GM23248 (cell line): ENCODE data around the gene ZNF407. TPM values are rescaled to one million over a fixed set of nuclear protein-coding genes. Genes with fewer than 3 reads are reported as not detected.
A peak's percentile ranks its signal among the peaks of the same experiment; 100 is the strongest.

Experiments
- DNase-seq: peaks from one replicate; pipeline ENCODE4 v3.0.0-alpha.2; 2015
- H2AFZ ChIP-seq: fragments of 200-600 bp; sonication (generic); 2 replicates; pipeline ENCODE4 v1.6.1; 2016; ENCODE audit warnings: antibody characterized with exemption
- H3F3A ChIP-seq: fragments of 200-600 bp; sonication (generic); 2 replicates; pipeline ENCODE4 v1.6.1; 2016; ENCODE audit warnings: mild to moderate bottlenecking, antibody characterized with exemption, mixed run types; ENCODE audit not compliant: insufficient read depth
- H3K27ac ChIP-seq: fragments of 200-600 bp; sonication (generic); 2 replicates; pipeline ENCODE4 v1.5.1; 2016; ENCODE audit warnings: mild to moderate bottlenecking
- H3K27me3 ChIP-seq: fragments of 200-600 bp; sonication (generic); replicated peaks from 2 replicates; pipeline ENCODE4 v1.6.1; 2016; ENCODE audit warnings: mild to moderate bottlenecking; ENCODE audit not compliant: insufficient read depth
- H3K36me3 ChIP-seq: fragments of 200-600 bp; sonication (generic); 2 replicates; pipeline ENCODE4 v1.6.1; 2016; ENCODE audit warnings: low read depth, mild to moderate bottlenecking
- H3K4me1 ChIP-seq: fragments of 200-600 bp; sonication (generic); 2 replicates; pipeline ENCODE4 v1.6.1; 2016; ENCODE audit warnings: mild to moderate bottlenecking; ENCODE audit not compliant: insufficient read depth
- H3K4me2 ChIP-seq: fragments of 200-600 bp; sonication (generic); one replicate; pipeline ENCODE4 v1.6.1; 2016; ENCODE audit warnings: mild to moderate bottlenecking; ENCODE audit not compliant: unreplicated experiment
- H3K4me3 ChIP-seq: fragments of 200-600 bp; sonication (generic); 2 replicates; pipeline ENCODE4 v1.5.1; 2016; ENCODE audit warnings: mild to moderate bottlenecking
- H3K79me2 ChIP-seq: fragments of 200-600 bp; sonication (generic); 2 replicates; pipeline ENCODE4 v1.6.1; 2016; ENCODE audit warnings: mild to moderate bottlenecking; ENCODE audit not compliant: insufficient read depth
- H3K9ac ChIP-seq: fragments of 200-600 bp; sonication (generic); 2 replicates; pipeline ENCODE4 v1.6.1; 2016; ENCODE audit warnings: mild to moderate bottlenecking
- H3K9me2 ChIP-seq: fragments of 200-600 bp; sonication (generic); 2 replicates; pipeline ENCODE4 v1.6.1; 2016; ENCODE audit warnings: mixed run types, mild to moderate bottlenecking, moderate library complexity; ENCODE audit not compliant: insufficient read depth
- H3K9me3 ChIP-seq: fragments of 200-600 bp; sonication (generic); one replicate; pipeline ENCODE4 v1.6.1; 2017; ENCODE audit warnings: low read depth
- H4K20me1 ChIP-seq: fragments of 200-600 bp; sonication (generic); 2 replicates; pipeline ENCODE4 v1.6.0; 2016; ENCODE audit not compliant: insufficient read depth
- EZH2 ChIP-seq: fragments of 200-600 bp; sonication (generic); IDR thresholded peaks from 2 replicates; pipeline ENCODE4 v1.6.1; 2018; ENCODE audit warnings: antibody characterized with exemption, mild to moderate bottlenecking; ENCODE audit not compliant: insufficient read depth, poor library complexity, severe bottlenecking
- EZH2phosphoT487 ChIP-seq: fragments of 200-600 bp; sonication (generic); IDR thresholded peaks from 2 replicates; pipeline ENCODE4 v1.6.1; 2018; ENCODE audit warnings: antibody characterized with exemption, moderate library complexity, mild to moderate bottlenecking, low read depth; ENCODE audit not compliant: insufficient read depth
- WGBS, 2 experiments: methylation state at CpG; one replicate each; pipeline ENCODE4 v1.1.6; 2015 to 2017; ENCODE audit warnings: low lambda C conversion rate in 2 of 2, low coverage in 1 of 2; ENCODE audit errors: missing lambda C conversion rate in 2 of 2; 5-methylcytosine and 5-hydroxymethylcytosine counted together
- in situ Hi-C: fragments of 300-500 bp; cut with MboI; formaldehyde crosslinking; loops from 2 replicates; pipeline ENCODE4 v1.15.0; 2020
- polyA plus RNA-seq: library from polyadenylated mRNA; unstranded; fragments of >200 nt; fragmentation: Nextera tagmentation; extraction: Ambion mirVana; gene quantifications from 2 replicates; pipeline ENCODE4 v1.2.1, GENCODE V29; 2016
- total RNA-seq: library from RNA; depleted of rRNA; stranded (reverse); fragments of >200 nt; shearing (Covaris generic); gene quantifications from 2 replicates; pipeline ENCODE4 v1.2.3, GENCODE V29; 2014

ZNF407 gene
- total and polyA plus RNA-seq, 2 experiments from 2014 or later: 2.6 to 6.3 TPM

- Histone ChIP-seq H3K36me3 (no peaks in the 10 kb centered on the region), H3K9me3 (no peaks in the 10 kb centered on the region), H3F3A (no peaks in the 10 kb centered on the region), H3K4me2 (peak overlapping the region; percentile 45), H4K20me1 (no peaks in the 10 kb centered on the region), H3K4me3 (0 out of 2 replicates have a peak overlapping the region, but pooled peaks have one; percentile 42), H3K79me2 (peaks cover 83% of the 10 kb centered on the region), H3K27ac (no peak overlapping the region), H3K27me3 (no peaks in the 10 kb centered on the region), H3K4me1 (no peaks in the 10 kb centered on the region), H3K9ac (no peak overlapping the region), H3K9me2 (no peaks in the 10 kb centered on the region), H2AFZ (no peak overlapping the region)
- no peak for TF ChIP-seq EZH2
- no peak for TF ChIP-seq EZH2phosphoT487
- 40 to 45% methylated on average over 22 to 24 of the region's 24 CpGs for WGBS, 2 experiments
- in situ Hi-C loops: no loop called here
- peak; percentile 56 for DNase-seq
These were observed 25.6 kb downstream of the ZNF407 start for GRCh38 chr18:74623047-74623816.

- no peaks in the 10 kb centered on the region for H3F3A ChIP-seq
- DNase-seq: no peak
- no peaks in the 10 kb centered on the region for H3K4me1 ChIP-seq
- in situ Hi-C loops: no loop called here
- peaks cover 83% of the 10 kb centered on the region for H3K79me2 ChIP-seq
- no peak for TF ChIP-seq EZH2phosphoT487
- TF ChIP-seq EZH2: no peak
- H3K9me2 ChIP-seq: no peaks in the 10 kb centered on the region
- no peaks in the 10 kb centered on the region for H4K20me1 ChIP-seq
- H3K4me2 ChIP-seq: no peak overlapping the region
- no peak overlapping the region for H3K9ac ChIP-seq
- no peaks in the 10 kb centered on the region for H3K36me3 ChIP-seq
- no peaks in the 10 kb centered on the region for H3K27me3 ChIP-seq
- no peak overlapping the region for H2AFZ ChIP-seq
- H3K4me3 ChIP-seq: no peak overlapping the region
- no peak overlapping the region for H3K27ac ChIP-seq
- WGBS, 2 experiments: 72% methylated on average over 8 of the region's 8 CpGs
- no peaks in the 10 kb centered on the region for H3K9me3 ChIP-seq
These were observed 26.8 kb downstream of the ZNF407 start for GRCh38 chr18:74624466-74624865.

- DNase-seq: peak; percentile 20
- no peaks in the 10 kb centered on the region for H4K20me1 ChIP-seq
- no peaks in the 10 kb centered on the region for H3F3A ChIP-seq
- TF ChIP-seq EZH2 (no peak), EZH2phosphoT487 (no peak)
- no peak overlapping the region for H2AFZ ChIP-seq
- H3K9me2 ChIP-seq: no peaks in the 10 kb centered on the region
- H3K79me2 ChIP-seq: peaks cover 78% of the 10 kb centered on the region
- H3K4me3 ChIP-seq: no peak overlapping the region
- no peak overlapping the region for H3K4me2 ChIP-seq
- H3K9ac ChIP-seq: no peak overlapping the region
- 68 to 70% methylated on average over 5 of the region's 5 CpGs for WGBS, 2 experiments
- H3K36me3 ChIP-seq: no peaks in the 10 kb centered on the region
- no peak overlapping the region for H3K27ac ChIP-seq
- no peaks in the 10 kb centered on the region for H3K4me1 ChIP-seq
- in situ Hi-C loops: no loop called here
- no peaks in the 10 kb centered on the region for H3K27me3 ChIP-seq
- H3K9me3 ChIP-seq: no peaks in the 10 kb centered on the region
These were observed 27.5 kb downstream of the ZNF407 start for GRCh38 chr18:74625157-74625556.

GRCh38 chr18:74626049-74626874 lies 28.6 kb downstream of the ZNF407 start:
- H3K9ac ChIP-seq: no peak overlapping the region
- H2AFZ ChIP-seq: no peak overlapping the region
- H3K27me3 ChIP-seq: no peaks in the 10 kb centered on the region
- TF ChIP-seq EZH2 (no peak), EZH2phosphoT487 (no peak)
- H3K4me2 ChIP-seq: no peak overlapping the region
- H3F3A ChIP-seq: no peaks in the 10 kb centered on the region
- 90 to 94% methylated on average over 9 of the region's 9 CpGs for WGBS, 2 experiments
- H3K79me2 ChIP-seq: peaks cover 73% of the 10 kb centered on the region
- no peak overlapping the region for H3K27ac ChIP-seq
- in situ Hi-C loops: no loop called here
- no peak overlapping the region for H3K4me3 ChIP-seq
- DNase-seq: no peak
- no peaks in the 10 kb centered on the region for H3K36me3 ChIP-seq
- no peaks in the 10 kb centered on the region for H3K9me2 ChIP-seq
- H3K9me3 ChIP-seq: no peaks in the 10 kb centered on the region
- H3K4me1 ChIP-seq: no peaks in the 10 kb centered on the region
- no peaks in the 10 kb centered on the region for H4K20me1 ChIP-seq
